ENCODE results near the gene ELAVL4.

ELAVL4 gene

DNA sequence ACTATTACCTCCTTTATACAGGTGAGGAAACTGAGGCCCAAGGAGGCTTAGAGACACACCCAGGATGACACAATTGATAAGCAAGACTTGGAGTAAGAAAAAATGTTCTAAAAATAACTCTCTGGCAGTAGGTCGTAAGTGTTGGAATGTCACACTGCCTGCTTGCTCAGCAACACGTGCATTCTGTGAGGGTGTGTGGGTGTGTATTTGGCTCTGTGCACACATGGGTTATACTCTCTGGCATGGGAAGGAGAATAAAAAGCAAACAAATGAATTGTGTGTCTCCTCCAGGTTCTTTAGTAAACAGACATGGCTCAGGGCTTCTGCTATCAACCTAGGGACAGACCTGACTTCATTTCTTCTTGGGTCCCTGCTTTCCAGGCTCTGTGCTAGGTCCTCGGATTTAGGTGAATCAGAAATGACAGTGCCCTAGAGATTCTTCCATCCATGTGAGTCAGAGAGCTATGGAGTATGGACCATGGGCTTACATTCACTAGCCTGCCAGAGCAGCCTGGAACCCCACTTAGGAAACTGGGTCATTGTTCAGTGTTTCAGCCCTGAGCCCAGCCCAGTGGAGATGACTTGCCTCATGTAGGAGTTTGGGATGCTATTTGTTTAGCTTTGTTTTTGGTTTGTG lies 72.4 kb downstream of the ELAVL4 start:
- DNase-seq: no peak

DNA sequence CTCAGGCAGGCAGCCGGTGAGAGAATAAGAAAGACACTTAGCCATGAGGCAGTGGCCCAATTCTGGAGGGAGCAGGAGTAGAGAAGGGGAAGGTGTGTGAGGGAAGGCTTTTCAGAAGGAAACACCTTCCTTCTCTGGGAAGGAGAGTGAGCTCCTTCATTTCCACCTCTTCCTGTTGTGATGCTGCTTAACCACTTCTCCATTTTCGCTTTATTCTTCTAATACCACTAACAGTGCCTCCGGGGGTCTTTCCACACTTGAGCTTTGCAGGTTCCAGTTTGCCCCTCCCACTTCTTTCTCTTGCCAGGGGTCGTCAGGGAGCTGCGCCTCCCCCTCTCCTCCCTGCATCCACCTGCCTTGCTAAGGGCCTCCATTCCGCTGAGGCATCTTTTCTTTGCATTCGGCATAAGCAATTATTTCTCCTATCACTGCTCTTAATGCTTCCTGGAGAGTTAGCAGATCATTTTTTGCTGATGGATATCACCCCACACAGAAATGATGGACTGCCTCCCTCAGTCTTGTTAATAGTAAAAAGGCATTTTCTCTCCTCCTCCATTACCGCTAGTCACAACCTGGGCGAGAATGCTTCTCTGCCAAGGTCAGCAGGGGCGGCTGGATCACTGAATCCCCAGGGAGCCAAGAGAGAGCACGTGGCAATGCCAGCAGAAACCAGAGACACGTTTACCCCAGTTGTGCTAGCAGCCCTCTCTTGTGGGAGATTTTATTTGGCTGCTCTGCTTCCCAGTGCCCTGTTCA lies 74.8 kb downstream of the ELAVL4 start:
- no peak for DNase-seq

DNA sequence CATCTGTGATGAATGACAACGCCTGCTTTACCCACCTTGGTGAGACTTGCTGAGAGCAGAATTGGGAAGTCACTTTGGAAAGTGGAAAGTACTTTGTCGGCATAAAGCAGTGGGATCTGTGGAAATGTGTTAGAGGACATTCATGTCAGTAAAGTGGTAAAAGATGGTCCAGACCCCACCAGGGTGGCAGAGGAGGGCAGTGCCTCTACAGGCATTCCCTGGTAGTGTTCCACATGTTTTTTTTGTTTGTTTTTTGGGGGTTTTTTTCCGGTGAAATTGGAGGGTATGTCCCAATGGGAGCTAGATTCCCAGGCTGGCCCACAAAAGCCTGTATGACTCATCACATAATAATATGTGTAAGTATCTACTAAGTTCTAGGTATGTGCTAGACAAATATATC lies 80.6 kb downstream of the ELAVL4 start:
- DNase-seq: no peak

DNA sequence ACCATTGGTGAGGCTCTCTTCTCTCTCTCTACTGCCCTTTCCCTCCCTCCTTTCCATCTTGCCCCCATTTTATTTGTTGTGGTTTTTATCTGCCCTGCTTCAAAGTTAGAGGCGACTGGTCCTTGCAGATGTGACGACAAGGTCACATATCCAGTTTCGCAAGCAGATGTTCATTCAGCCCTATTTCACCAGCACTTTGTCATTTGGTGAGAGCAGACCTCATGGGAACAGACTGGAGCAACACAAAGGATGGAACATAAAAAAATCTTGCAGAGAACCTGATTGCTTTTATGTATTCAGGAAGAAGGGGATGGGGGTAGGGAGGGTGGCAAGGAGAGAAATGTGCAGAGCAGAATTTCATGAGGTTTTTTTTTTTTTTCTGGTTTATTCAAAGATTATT lies 84.3 kb downstream of the ELAVL4 start:
- DNase-seq: no peak

DNA sequence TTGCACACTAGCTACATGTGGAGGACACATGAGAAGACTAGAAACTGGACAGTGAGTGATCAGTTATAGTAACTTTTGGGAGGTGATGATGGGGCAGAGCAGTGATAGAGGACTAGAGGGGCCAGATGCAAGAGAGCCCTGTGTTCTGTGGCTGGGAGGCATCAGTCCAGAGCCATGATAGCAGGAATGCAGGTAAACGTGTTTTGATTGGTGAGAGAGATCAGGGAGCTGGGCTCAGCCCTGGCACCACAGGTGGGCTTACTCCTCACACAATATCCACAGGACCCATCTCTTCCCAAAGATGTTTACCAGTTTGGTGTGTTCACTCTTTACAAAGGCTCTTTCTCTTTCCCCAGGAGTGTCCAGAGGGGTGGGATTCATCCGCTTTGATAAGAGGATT lies 86.5 kb downstream of the ELAVL4 start:
- DNase-seq: no peak

DNA sequence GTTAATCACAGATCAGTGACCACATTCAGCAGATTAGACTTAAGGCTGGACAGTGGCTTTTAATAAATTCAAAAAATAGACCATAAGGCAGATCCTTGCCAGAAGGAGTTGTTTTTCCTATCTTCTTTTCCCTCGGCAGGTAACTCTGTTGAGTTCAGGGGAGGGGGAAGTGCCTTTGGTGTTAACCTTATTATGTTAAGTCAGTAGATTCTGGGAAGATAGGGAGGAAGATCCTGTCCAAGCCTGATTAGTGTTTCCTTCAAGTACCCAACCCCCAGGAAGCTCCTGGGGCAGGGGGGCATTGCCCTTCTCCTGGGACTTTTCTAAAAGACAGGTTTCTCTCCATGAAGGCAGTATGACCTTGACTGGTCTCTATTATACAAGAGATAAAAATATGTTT lies 87.4 kb downstream of the ELAVL4 start:
- DNase-seq: no peak

DNA sequence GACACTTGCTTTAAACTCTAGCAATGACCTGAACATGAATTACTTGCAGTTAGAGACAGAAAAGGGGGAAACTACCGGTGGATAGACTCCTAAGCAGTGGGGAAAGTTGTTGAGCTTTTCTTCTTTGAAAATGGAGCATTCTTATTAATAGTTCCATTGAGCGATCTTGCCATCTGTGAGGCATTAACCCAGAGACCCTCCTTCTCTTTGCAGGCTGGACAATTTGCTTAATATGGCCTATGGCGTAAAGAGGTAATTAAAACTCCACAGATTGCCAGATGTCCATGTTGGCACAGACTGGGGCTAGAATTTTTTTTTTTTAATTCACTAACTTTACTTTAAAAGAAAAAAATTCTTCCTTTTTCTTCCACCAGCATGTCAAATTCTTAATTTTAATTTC lies 88.5 kb downstream of the ELAVL4 start:
- no peak for DNase-seq

DNA sequence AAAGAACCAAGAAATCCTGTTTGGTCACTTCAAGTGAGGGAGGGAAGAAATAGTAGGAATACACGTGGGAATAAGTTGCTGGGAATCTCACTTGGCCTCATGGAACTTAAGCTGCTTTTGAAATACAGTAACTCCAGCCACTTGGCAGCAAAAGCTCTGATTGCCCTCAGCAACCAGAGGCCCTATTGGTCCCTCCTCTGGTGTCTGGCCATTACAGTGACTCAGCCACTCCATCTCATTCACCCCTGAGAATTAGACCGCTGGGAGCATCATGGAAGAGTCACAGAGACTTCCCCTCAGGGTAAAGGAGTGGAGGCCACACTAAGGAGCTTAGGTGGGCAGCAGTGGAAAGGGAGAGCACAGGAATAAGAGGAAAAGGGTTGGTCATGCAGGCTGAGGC lies 99.6 kb downstream of the ELAVL4 start:
- DNase-seq: no peak

DNA sequence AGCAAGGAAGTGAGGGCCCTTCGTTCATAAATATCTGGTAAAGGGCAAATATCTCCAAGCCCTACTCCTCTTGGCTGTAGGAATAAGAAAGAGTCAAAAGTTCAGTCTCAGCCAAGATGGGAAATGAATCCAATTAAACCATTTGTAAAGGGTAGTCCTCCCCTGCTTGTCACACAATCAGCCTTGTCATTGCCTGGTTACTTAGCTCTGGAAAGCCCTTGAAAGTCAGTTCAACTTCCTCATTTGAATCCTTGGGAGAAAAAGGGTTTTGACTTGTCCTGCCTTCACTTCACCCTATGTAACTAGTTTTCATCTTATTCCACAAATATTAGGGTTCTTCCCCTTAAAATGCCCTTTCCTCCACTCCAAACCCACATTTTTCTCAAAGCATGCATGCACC lies 100.0 kb downstream of the ELAVL4 start:
- no peak for DNase-seq

DNA sequence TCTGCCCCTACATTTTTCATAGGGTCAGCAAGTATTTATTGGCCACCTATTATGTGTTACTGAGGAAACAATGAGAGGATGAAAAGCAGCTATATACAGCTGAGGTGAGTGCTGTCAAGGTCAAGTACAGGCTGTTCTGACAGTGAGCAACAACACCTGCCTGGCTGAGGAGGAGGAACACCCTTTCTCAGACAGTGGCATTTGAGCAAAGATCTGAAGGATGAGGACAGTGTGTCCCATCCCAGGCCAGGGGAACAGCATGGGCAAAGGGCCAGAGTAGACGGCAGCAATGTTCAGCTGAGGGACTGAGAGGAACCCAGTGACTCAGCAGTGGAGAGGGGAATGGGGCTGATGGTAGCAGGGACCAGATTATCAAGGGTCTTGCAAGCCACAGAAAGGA lies 101.0 kb downstream of the ELAVL4 start:
- no peak for DNase-seq

DNA sequence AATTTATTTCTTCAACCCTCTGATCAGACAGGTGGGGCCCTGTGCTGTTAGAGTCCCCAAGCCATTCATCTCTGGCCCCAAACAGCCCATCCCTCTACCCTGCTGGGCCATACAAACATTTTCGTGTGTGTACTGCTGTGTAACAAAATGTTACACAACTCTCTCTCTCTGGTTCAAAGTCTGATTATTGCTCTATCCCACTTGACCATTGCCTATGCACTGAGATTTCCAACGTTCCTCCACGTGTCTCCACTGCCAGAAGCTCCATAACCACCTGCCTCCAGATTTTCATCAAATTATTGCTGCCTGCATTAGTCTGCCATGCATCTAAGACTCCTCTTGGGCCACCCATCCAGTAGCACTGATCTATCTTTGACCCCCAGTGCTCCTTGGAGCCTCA lies 104.8 kb downstream of the ELAVL4 start:
- no peak for DNase-seq

DNA sequence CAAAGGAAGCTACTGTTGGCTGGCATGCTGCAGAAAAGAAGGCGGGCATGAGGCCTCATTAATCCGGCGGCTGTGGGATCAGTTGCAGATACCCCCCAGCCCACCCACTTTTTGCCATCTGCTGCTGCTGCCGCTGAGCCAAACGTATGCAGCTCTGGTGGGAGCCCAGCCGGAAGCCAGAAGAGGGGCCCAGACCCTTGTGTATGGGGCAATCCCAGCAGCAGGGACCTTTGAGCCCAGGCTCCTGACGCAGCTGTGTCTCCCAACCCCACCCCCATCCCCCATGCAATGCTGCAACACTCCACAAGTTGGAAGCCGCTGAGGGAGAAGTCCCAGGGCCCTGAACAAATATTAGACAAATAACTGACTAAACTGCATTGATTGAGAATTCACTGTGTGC lies 106.0 kb downstream of the ELAVL4 start:
- DNase-seq: no peak

DNA sequence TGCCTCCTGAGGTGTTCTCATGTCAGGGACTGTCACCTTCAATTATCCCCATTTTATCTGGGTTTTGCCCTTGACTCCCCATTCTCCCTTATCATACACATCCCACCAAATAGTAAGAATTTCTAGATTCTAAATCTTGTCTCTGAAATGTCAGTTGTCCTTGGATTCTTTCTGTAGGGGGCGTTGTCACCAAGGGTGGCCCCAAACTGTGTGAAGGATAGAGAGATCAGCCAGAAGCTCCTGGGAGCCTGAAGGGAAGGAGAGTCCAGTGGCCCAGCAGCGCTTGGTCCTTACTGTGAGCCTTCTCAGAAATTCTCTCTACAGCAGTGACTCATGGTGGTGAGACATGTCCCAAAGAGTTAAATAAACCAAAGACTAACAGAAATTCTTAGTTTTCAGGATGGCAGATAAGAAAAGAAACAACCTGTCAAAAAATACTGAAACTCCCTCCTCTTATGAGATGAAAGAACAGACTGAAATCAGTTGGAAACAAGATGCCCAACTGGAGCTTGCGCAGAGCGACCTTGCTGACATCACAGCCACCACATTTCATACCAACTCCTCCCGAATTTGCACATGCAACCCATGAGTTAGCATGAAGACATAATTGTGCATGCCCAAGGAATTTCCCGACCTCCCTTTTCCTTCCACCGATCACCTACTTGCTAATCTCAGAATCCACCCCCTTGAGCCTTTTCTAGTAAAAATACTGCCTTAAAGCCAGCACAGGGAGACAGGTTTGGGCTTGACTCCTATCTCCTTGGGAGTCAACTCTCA lies 109.8 kb downstream of the ELAVL4 start:
- DNase-seq: no peak

DNA sequence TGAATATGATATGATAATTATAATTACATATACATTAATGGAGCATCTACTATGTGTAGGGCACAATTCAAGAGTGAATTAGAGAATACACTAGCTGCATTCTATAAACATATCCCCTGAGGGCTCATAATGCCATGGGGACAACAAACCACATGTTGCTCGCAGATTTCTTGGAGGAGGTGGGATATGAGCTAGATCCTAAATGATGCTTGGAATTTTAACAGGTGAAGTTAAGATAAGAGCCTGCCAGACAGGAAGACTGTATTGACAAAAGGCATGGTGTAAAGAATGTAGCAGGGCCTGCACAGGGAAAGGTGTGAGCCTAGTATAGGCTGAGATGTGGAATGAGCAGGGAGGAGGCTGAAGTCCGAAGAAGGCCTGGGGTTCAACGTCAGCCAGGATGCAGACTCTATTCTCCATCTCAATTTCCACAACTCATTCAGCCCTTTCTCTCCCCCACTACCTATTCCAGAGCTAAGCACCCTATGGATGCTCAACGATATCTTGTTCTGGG lies 120.2 kb downstream of the ELAVL4 start:
- no peak for DNase-seq

DNA sequence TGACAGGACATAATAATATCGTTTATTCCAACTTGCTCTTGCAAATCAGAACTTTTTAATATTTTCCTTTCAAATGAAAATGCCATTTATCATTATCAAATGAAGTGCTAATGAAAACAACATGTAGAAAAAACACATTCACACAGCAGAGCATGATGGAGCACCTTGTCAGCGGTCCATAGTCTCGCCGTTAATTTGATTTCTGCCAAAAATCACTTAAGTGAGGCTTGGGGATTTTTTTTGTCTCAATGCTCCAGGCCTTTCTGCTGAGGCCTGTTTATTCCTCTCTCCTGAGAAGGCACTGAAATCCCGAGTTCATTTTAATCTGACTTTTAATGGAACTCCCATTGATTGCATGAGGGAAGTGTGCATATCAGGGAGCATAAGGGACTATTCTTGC lies 122.5 kb downstream of the ELAVL4 start:
- DNase-seq: no peak

DNA sequence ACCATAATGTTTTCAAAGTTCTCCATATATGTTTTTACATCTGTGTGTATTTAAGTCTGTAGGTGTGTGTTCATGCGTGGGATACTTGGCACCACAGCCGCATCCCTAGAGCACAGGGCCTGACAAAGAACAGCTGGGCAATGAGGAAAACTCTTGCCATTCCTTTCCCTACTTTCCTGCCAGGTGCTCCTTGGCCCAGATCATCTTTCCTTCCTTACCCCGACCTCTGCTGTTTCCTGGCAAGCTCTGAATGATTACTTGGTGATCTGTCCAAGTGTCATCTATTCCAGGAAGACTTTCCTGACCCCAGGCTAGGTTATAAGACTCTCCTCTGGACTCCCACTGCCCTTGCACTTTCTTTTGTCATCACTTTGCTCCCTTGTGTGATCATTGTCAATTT lies 123.6 kb downstream of the ELAVL4 start:
- DNase-seq: no peak

DNA sequence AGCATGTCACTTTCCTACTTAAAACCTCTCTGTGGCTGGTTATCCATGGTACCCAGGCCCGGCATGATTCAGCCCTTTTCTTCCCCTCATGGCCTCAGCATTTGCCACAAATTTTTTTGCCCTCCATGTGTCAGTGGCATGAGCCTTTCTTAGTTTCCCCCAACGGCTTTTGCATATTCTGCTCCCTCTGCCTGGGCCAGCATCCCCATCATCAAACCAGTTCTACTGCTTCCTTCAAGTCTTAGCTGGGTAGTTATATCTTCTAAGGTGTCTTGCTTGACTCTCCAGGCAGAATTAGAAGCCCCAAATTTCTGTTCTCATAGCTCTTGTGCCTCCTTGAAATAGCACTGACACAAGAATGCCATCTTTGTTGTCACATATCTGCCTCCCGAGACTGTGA lies 127.9 kb downstream of the ELAVL4 start:
- no peak for DNase-seq

DNA sequence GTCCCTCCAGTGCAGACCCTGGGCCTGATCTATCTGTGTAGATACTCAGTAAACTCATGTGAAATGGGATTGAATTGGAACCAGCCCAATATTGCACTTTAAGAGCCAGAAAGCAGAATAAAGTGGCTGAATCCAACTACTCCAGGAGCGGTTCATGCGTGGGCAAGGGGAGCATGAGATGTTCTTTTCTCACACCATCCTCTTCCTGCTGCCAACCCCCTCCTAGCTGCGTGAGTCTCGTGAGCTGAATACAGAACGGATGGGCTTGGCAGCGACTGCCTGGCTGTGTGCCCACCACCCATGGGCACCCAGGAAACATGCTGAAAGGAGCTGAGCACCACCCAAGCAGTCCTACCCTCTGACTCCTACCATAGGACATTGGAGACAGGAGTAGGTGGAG lies 128.3 kb downstream of the ELAVL4 start:
- no peak for DNase-seq

DNA sequence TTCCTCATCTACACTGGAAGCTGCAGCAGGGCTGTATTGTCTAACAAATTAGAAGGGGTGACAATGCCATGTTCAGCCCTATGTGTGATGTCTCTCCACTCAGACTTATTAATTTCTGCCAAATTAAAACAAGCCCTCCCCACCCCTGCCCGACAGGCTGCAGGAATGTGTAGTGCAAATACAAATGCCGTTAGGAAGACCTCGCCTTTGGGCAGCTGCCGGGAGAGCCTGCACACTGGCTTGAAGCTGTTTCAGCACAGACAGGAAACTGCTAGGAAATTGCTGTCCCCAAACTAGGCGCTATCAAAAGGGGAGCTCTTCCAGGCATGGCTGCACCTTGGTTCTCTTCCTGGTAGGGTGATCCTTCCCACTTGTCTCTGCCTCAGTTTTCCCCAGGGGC lies 135.2 kb downstream of the ELAVL4 start:
- no peak for DNase-seq

DNA sequence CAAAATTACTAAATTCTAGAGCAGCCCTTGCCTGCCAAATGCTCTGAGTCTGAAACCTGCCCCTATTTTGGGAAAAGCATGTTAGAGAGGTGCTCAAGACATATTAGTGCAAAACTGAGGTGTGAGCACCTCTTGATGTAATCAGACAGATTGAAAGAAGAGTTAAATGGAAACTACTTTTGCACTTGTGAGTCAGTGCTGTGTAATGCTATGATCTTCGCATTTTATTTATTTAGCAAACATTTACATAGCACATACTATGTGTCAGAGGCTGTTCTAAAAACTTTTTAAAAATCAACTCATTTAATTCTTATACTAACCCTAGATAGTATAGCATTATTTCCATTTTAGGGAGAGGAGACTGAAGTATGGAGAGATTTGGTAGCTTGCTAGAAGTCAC lies 138.1 kb downstream of the ELAVL4 start:
- DNase-seq: no peak

DNA sequence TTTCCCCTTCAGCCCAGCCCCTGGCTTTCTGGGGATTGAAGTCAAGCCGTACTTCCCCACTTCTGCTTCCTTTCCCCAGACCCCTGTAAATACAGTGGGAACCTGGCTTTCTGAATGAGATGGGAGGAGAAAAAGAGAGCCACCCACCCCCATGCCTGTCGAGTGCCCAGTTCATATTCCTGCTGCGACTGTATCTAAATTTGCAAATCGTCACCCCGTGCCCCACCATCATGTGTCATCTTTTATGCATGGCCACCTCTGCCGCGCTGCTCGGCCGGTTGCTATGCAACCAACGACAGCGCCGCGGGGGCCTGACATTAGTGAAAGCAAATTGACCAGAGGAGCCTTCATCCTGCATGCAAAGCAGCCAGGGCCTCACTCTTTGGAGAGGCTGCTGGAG lies 143.0 kb downstream of the ELAVL4 start:
- no peak for DNase-seq

DNA sequence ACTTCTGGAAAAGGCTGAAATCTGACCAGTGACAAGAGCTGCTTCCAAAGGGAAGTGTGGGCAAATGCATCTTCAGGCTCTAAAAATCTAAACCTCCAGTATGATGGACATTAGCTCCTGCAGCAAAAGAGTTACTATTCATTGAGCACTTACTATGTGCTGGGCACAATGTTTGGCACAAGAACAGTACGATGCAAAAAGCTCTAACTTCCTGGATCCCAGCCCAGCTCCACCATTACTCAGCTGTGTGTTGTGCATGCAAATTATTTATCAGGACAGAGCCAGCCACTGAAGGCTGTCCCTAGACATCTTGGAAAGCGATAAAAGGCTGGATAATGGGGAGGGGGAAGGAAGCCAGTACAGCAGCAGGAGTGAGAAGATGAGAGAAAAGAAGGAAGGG lies 143.5 kb downstream of the ELAVL4 start:
- no peak for DNase-seq
